GM12891 (cell line): ENCODE measurements around the gene BRINP2.
"Not testable (repeated sequence)": the region's sequence is repeated elsewhere in the genome, so short reads cannot be mapped to it uniquely, and the experiment has no call there.

Source experiments
- DNase-seq: peaks from one replicate; pipeline ENCODE4 v3.0.0; 2011; ENCODE audit warnings: low spot score; ENCODE audit not compliant: insufficient read length
- FAIRE-seq: peaks from 2 replicates; lab custom pipeline; 2011; peaks lifted over from hg19 to GRCh38; lab: Jason Lieb, UNC
- PAX5 ChIP-seq: IDR thresholded peaks from 2 replicates; pipeline ENCODE4 v1.6.1; 2011; ENCODE audit warnings: low read length, moderate library complexity, mild to moderate bottlenecking; ENCODE audit not compliant: insufficient read depth, severe bottlenecking
- POLR2A ChIP-seq: IDR thresholded peaks from 2 replicates; pipeline ENCODE4 v1.6.1; 2011; ENCODE audit warnings: low read depth, low read length, control low read depth
- POLR2AphosphoS5 ChIP-seq: IDR thresholded peaks from 2 replicates; pipeline ENCODE4 v1.6.1; 2011; ENCODE audit warnings: low read depth, low read length, control low read depth
- POU2F2 ChIP-seq: IDR thresholded peaks from 2 replicates; pipeline ENCODE4 v1.6.1; 2011; ENCODE audit warnings: low read depth, mild to moderate bottlenecking, control low read depth, low read length, moderate library complexity
- SPI1 ChIP-seq: IDR thresholded peaks from 2 replicates; pipeline ENCODE4 v1.6.1; 2011; ENCODE audit warnings: low read depth, low read length, control low read depth
- TAF1 ChIP-seq: IDR thresholded peaks from 2 replicates; pipeline ENCODE4 v1.6.1; 2011; ENCODE audit warnings: low read depth, low read length, control low read depth

Gene BRINP2

DNA sequence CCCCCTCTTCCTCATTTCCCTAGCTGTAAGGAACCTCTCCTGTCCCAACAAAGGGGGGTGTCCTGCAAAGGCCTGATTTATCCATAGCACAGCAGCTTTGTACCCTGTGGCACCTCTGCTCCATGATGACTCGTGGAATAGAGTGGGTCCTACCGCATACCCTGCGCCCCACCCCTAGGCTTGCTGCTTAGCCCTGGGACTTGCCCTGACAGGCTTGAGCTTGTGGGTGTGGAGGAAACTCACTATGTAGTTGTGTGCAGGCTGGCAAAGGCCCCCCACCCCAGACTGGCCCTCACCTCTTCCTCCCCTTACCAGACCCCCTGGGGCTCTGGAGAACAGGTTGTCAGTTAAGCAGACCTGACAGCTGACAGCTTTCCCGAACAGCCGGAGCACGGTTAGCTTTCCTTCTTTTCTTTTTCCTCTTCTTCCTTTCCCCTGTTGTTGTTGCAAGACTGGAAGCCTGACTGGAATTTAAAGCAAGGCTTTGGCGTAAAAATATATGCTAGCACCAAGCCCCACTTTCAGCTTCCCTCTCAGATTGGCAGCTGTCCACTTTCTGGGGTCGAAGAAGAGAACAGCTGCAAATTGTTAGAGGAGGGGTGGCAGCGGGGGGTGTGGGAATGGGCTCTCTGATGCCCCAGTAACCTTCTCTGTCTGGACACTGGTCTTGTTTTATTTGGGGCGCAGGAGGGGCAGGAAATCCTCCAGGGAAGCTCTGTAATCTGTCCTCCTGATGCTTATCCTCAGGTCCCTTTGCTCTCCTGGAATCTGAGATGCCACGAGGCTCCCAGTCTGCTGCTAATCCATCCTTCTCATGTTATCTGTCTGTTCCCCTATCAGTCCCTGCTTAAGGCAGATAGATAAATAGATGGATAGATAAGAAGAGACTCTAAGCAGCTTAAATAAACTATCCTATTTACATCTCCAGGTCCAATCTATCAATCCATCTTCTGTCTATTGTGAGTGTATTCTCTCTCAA is 134.6 kb downstream of the BRINP2 start:
- FAIRE-seq (no peak), DNase-seq (no peak)
- TF ChIP-seq SPI1: no peak
- TF ChIP-seq POU2F2: no peak
- no peak for TF ChIP-seq POLR2AphosphoS5
- TF ChIP-seq TAF1: no peak
- TF ChIP-seq POLR2A: no peak
- TF ChIP-seq PAX5: no peak

DNA sequence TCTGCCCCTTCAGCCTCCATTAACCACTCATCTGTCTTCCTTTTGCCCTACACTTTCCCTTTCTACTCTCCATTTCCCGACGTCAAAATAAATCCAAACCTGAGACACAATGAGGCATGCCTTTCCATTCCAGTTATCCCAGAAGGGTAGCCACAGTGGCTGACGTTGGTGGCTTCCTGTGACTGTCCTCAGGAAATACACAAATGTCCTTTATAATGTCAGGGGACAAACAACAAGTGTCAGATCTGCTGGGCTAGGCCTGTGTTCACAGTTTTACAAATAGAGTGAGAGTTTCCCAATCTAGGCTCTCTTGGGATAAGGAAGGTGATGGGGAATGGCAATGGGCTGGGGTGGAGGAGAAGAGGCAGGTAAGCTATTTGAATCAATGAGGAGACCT is 135.3 kb downstream of the BRINP2 start:
- FAIRE-seq: no peak
- no peak for DNase-seq
- TF ChIP-seq POLR2A (no peak), PAX5 (no peak), POLR2AphosphoS5 (no peak), SPI1 (no peak), TAF1 (no peak), POU2F2 (no peak)

DNA sequence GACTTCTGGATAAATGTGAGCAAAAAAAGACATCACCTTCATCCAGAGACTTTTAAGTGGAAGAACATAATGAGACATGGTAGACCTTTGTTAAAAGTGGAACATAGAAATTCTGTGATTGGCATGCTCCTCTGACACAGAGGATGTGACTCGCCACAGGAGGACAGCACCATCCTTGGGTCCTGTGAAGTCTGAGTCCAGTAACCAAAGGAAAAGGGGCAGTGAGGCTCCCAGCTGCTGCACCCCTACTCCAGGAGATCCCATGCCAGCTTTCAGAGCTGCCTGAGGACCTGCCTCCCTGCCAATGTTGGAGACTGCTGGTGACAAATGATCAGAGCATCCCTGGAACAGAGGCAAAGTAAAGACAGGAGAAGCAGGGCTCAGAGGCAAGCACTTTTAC is 136.2 kb downstream of the BRINP2 start:
- TF ChIP-seq POU2F2: no peak
- no peak for TF ChIP-seq TAF1
- TF ChIP-seq PAX5: no peak
- no peak for TF ChIP-seq POLR2A
- TF ChIP-seq POLR2AphosphoS5: no peak
- TF ChIP-seq SPI1: no peak
- no peak for DNase-seq
- FAIRE-seq: no peak

DNA sequence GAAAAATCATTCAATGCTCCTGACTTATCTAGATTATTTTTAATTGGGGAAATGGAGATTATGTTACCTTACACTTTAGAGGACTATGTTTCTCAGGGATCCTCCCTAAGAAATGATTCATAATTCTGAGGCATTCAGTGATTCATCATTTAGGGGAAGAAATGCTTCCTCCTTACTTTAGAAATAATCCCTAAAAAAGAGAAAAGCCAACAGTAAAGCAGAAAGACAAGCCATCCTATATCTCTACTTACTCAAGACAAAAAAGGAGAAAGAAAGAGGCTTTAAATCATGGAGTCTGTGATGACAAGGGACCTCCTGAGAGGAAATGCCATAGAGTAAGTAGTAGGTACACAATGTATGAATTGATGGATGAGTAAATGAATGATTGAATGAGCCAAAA is 137.0 kb downstream of the BRINP2 start:
- DNase-seq (no peak), FAIRE-seq (no peak)
- TF ChIP-seq TAF1 (no peak), SPI1 (no peak), POU2F2 (no peak), POLR2AphosphoS5 (no peak), POLR2A (no peak), PAX5 (no peak)

DNA sequence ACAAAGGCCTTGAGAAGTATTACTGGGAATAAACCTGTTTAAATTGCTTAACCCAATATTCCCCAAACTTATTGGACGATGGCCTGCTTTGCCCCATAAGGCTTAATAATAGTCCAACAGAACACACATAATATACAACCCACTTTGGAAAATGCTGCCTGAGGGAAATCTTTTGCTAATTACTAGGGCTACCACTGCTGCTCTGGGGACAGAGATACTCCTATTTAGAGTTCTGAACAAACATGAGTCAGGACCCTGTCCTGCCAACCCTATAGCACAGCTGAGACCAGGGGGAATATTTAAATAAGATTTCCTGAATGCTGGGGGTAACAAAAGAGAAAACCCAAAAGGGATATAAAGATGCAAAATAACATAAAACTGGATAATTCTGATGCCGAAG is 139.1 kb downstream of the BRINP2 start:
- no peak for TF ChIP-seq POLR2AphosphoS5
- TF ChIP-seq TAF1: no peak
- no peak for TF ChIP-seq SPI1
- no peak for TF ChIP-seq POU2F2
- no peak for TF ChIP-seq POLR2A
- no peak for TF ChIP-seq PAX5
- no peak for FAIRE-seq
- DNase-seq: no peak

DNA sequence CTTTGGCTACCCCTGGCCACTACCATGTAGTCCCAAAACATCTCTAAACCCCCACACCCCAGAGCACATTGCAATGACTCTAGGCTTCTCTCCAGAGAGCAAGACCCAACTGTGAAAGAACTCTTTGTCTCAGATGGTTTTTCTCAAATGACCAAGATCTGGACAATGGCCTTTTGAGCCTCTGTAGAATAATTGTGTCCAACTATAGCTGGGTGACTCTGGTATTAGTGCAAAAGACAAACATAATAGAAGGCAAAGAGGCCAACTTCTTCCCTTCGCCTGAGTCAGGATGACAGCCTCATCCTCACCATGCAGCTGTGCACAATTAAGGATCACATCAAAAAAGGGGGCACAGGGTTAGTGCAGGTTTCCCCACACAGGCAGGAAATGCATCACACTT is 139.6 kb downstream of the BRINP2 start:
- DNase-seq (no peak), FAIRE-seq (no peak)
- TF ChIP-seq POLR2A: no peak
- TF ChIP-seq POU2F2: no peak
- TF ChIP-seq SPI1: no peak
- TF ChIP-seq TAF1: no peak
- TF ChIP-seq PAX5: no peak
- TF ChIP-seq POLR2AphosphoS5: no peak

DNA sequence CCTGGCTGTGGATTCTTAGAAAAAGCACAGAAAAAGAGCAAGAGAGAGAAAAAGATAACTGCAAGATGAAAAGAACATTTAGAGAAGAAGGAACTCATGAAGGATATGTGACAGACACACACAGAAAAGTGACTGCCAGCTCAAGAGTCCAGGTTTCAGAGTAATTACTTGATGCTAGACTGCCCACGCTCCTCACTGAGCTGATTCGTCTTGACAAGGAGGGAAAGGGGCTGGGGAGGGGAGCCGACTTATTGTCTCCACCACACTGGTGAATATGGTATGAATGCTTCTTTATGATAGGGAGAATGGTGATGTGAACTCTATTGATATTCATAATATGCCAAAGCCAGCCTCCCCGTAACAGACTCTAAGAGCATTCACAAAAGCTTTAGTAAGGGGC is 140.4 kb downstream of the BRINP2 start:
- no peak for FAIRE-seq
- DNase-seq: no peak
- TF ChIP-seq TAF1: no peak
- no peak for TF ChIP-seq POU2F2
- no peak for TF ChIP-seq POLR2AphosphoS5
- no peak for TF ChIP-seq POLR2A
- no peak for TF ChIP-seq PAX5
- no peak for TF ChIP-seq SPI1

DNA sequence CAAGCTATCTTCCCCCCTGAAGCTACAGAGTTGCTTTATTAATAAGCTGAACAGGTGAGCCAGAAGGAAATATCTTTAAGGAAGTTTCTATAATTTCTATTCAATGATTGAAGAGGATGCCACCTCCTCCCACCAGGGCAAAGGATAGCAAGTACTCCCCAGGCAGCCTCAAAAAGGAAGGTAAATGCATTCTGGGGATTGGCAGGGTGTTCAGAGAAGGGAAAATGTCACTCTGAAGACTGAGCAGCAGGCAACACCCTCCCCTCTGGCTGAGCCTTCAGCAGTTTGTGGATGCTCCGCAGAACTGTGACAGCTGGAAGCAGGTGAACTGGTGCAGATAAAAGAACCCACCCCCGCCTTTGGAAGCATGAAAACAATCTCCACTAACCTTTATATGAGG is 140.8 kb downstream of the BRINP2 start:
- DNase-seq: no peak
- TF ChIP-seq POLR2AphosphoS5: no peak
- no peak for FAIRE-seq

DNA sequence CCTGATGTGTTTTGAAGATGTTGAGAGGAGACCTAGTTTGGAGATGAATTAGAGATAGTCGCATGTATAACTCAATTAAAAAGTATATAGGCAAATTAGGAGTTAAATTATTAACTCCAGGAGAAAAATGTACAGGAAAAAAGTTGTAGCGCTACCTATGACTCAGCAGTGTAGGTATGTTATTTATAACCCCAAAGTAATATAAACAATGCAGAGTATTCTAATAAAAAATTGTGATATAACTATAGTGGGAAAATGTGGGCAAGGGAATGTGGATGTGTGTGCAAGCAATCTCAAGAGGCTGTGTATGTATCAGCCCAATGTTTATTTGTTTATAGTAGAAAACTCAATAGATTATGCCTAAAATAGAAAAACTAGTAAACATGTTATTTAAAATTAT is 144.5 kb downstream of the BRINP2 start:
- TF ChIP-seq POLR2AphosphoS5 (no peak), POLR2A (no peak), SPI1 (no peak), PAX5 (no peak), TAF1 (no peak), POU2F2 (no peak)
- DNase-seq: no peak

DNA sequence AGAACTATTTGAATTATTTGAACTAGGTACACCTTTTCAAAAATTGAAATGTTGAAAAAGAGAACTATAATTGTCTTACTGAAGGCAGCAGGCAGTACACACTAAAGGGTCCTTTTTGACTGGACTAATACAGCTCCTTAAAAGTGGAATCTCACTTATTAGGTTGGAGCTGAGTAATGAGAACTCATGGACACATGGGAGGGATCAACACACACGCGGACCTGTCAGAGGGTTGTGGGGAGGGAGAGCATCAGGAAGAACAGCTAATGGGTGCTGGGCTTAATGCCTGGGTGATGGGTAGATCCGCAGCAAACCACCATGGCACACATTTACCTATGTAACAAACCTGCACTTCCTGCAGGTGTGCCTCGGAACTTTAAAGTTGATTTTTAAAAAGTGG is 145.0 kb downstream of the BRINP2 start:
- no peak for FAIRE-seq
- no peak for DNase-seq
- TF ChIP-seq POU2F2: no peak
- TF ChIP-seq POLR2A: no peak
- TF ChIP-seq POLR2AphosphoS5: no peak
- TF ChIP-seq SPI1: no peak
- TF ChIP-seq PAX5: no peak
- no peak for TF ChIP-seq TAF1

More for the DNA sequence above, 144.5 kb downstream of the BRINP2 start:
- no peak for FAIRE-seq

DNA sequence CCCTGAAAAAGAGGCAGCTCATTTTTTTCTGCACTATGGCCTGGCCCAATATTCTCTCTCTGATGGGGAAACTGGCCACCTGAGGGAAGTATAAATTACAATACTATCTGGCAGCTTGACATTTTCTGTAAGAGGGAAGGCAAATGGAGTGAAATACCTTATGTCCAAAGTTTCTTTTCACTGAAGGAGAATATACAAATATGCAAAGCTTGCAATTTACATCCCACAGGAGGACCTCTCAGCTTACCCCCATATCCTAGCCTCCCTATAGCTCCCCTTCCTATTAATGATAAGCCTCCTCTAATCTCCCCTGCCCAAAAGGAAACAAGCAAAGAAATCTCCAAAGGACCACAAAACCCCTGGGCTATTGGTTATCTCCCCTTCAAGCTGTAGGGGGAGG is 150.7 kb downstream of the BRINP2 start:
- DNase-seq, FAIRE-seq: not testable (repeated sequence)
